ENCODE measurements around the gene AGPAT4.

AGPAT4 gene

GRCh38 chr6:161295784-161296183, 21.9 kb upstream of the AGPAT4 start:
- TF ChIP-seq, protein P1, sequence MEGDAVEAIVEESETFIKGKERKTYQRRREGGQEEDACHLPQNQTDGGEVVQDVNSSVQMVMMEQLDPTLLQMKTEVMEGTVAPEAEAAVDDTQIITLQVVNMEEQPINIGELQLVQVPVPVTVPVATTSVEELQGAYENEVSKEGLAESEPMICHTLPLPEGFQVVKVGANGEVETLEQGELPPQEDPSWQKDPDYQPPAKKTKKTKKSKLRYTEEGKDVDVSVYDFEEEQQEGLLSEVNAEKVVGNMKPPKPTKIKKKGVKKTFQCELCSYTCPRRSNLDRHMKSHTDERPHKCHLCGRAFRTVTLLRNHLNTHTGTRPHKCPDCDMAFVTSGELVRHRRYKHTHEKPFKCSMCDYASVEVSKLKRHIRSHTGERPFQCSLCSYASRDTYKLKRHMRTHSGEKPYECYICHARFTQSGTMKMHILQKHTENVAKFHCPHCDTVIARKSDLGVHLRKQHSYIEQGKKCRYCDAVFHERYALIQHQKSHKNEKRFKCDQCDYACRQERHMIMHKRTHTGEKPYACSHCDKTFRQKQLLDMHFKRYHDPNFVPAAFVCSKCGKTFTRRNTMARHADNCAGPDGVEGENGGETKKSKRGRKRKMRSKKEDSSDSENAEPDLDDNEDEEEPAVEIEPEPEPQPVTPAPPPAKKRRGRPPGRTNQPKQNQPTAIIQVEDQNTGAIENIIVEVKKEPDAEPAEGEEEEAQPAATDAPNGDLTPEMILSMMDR (IDR thresholded peaks at IDR 0.05; ENCODE audit: insufficient read depth, missing control alignments), result no peak
- DNase-seq (ENCODE audit: insufficient read length, low spot score) (no peak), FAIRE-seq (no peak)

- FAIRE-seq, result no peak
- TF ChIP-seq, protein P1 (IDR thresholded peaks at IDR 0.05; ENCODE audit: insufficient read depth, missing control alignments), result no peak
- DNase-seq (ENCODE audit: insufficient read length, low spot score), result no peak
Observed at GRCh38 chr6:161292650-161293281, 18.9 kb upstream of the AGPAT4 start.

DNA sequence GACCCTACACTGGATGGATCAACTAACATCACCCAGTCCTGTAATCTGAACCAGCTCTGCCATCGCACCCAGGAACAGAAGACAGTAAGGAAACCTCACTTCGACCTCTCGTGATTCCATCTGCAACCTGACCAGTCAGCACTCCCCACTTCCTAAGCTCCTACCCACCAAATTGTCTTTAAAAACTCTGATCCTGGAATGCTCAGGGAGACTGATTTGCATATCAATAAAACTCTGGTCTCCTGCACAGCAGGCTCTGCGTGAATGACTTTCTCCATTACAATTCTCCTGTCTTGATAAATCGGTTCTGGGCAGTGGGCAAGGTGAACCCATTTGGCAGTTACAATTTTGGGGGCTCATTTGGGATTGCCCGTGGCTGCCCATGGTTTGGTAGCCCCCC, 18.3 kb upstream of the AGPAT4 start:
- DNase-seq (ENCODE audit: insufficient read length, low spot score) (no peak), FAIRE-seq (no peak)
- TF ChIP-seq, protein P1 (IDR thresholded peaks at IDR 0.05; ENCODE audit: insufficient read depth, missing control alignments), result no peak

DNA sequence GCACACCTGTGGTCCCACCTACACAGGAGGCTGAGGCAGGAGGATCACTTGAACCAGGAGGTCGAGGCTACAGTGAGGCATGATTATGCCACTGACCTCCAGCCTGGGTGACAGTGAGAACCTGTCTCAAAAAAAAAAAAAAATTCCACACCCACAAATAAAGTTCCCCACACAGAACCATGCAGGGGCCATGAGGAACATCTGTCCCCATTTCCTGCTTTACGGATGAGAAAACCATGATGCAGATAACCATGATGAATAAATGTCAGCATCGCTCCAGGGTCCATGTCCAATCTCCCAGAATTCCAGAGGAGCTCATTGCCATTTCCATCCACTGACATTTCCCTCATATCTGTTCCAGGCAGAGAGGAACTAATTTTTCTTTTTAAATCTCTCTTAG, 16.9 kb upstream of the AGPAT4 start:
- TF ChIP-seq, protein P1 (IDR thresholded peaks at IDR 0.05; ENCODE audit: insufficient read depth, missing control alignments), result no peak
- FAIRE-seq, result no peak
- no peak for DNase-seq (ENCODE audit: insufficient read length, low spot score)

DNA sequence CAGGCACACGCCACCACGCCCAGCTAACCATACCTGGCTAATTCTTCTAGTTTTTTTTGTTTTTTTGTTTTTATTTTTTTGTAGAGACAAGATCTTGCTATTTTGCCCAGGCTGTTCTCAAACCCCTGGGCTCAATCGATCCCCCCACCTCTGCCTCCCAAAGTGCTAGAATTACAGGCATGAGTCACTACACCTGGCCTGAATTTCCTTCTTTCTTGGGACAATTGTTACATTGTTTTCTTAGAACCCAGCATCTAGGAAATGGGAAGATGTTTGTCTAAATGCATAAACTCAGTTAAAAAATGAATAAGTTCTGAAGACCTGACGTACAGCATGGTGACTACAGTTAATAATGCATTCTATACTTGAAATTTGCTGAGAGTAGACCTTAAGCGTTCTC, 10.8 kb upstream of the AGPAT4 start:
- DNase-seq (ENCODE audit: insufficient read length, low spot score), result no peak
- TF ChIP-seq, protein P1 (IDR thresholded peaks at IDR 0.05; ENCODE audit: insufficient read depth, missing control alignments), result no peak
- no peak for FAIRE-seq

DNA sequence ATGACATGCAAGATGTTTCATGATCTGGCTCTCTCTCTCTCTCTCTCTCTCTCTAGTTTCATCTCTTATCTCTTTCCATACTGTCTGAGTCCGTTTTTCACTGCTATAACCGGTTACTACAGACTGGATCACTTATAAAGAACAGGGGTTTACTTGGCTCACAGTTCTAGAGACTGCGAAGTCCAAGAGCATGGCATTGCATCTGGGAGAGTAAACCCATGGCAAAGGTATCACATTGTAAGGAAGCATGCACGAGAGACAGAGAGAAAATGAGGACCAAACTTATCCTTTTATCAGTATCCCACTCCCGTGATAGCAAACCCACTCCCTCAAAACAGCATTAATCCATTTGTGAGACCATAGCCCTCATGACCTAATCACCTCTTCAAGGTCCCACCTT, 7.2 kb upstream of the AGPAT4 start:
- DNase-seq (ENCODE audit: insufficient read length, low spot score) (no peak), FAIRE-seq (no peak)
- TF ChIP-seq, protein P1 (IDR thresholded peaks at IDR 0.05; ENCODE audit: insufficient read depth, missing control alignments), result no peak

- DNase-seq (ENCODE audit: insufficient read length, low spot score) (no peak), FAIRE-seq (no peak)
- TF ChIP-seq, protein P1 (IDR thresholded peaks at IDR 0.05; ENCODE audit: insufficient read depth, missing control alignments), result no peak
Observed at GRCh38 chr6:161279677-161280415, 6.0 kb upstream of the AGPAT4 start.
